GM12801 (cell line): ENCODE data around the gene ZYX.

Experiments
- TF ChIP-seq, protein P1 (sequence below): IDR thresholded peaks from one replicate; pipeline ENCODE4 v1.5.1; 2011; ENCODE audit warnings: control low read depth; ENCODE audit not compliant: insufficient read length; ENCODE audit errors: extremely low read depth

The ZYX gene

DNA sequence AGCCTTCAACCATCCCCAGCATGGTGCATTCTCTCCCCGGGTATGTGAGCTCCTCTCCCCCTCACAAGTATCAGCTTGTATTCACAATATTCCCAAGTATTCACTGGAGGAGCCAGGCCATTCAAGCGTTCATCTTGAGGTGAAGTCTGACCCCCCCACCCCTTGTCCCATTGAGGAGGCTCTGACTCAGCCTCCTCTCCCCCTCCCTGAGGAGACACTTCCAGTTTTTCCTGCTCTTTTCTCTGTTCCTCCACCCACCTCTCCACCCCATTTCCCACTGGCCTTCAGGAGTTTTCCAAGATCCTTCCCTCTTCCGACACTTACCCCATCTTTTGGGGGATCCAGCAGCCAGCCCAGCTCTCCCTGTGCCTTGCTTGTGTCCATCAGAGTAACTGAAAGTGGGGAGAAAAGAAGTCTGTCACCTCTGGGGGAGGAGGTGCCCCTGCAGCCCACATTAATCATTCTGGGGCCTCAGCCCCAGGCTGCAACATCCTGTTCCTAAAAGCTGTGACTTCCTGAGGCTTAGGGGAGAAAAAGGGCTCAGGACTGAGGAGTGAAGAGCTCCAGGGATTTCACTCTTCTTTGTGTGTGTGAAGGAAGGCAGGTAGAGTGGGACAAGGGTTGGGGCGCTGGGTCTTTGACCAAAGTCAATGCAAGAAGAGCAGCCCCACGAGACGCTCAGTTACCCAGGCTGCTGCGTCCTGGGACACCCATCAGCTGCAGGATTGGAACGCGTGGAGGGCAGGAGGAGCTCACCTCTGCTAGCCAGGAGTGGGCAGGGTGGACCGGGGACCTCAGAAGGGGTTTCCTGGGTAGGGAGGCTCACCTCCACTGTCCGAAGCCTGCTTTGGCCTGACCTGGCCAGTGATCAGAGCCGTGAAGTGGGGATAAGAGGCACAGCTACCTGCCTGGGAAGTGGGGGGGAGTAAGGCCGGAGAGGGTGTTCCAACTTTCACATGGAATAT is 26.4 kb downstream of the ZYX start:
- TF ChIP-seq, protein P1, sequence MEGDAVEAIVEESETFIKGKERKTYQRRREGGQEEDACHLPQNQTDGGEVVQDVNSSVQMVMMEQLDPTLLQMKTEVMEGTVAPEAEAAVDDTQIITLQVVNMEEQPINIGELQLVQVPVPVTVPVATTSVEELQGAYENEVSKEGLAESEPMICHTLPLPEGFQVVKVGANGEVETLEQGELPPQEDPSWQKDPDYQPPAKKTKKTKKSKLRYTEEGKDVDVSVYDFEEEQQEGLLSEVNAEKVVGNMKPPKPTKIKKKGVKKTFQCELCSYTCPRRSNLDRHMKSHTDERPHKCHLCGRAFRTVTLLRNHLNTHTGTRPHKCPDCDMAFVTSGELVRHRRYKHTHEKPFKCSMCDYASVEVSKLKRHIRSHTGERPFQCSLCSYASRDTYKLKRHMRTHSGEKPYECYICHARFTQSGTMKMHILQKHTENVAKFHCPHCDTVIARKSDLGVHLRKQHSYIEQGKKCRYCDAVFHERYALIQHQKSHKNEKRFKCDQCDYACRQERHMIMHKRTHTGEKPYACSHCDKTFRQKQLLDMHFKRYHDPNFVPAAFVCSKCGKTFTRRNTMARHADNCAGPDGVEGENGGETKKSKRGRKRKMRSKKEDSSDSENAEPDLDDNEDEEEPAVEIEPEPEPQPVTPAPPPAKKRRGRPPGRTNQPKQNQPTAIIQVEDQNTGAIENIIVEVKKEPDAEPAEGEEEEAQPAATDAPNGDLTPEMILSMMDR: no peak

DNA sequence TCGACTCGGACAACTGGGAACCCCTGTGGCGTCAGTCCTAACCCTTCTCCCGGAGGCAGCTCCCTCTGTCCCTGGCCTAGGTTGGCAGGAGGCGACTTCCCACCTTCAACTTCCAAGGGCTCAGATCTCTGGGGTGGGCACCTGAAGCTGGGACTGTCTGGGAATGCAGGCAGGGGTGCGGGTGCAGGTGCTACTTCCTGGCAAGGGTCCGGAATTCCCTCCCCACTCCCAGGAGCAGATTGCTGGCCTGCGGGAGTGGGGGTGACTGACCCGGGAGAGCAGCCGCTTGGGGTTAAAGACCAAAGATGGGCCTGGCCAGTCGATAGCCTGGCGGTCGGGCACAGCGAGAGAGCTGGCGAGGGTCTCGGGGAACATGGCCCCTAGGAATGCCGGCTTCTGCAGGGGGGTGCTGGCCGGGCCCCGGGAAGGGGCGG is 27.1 kb downstream of the ZYX start:
- TF ChIP-seq, protein P1: no peak

DNA sequence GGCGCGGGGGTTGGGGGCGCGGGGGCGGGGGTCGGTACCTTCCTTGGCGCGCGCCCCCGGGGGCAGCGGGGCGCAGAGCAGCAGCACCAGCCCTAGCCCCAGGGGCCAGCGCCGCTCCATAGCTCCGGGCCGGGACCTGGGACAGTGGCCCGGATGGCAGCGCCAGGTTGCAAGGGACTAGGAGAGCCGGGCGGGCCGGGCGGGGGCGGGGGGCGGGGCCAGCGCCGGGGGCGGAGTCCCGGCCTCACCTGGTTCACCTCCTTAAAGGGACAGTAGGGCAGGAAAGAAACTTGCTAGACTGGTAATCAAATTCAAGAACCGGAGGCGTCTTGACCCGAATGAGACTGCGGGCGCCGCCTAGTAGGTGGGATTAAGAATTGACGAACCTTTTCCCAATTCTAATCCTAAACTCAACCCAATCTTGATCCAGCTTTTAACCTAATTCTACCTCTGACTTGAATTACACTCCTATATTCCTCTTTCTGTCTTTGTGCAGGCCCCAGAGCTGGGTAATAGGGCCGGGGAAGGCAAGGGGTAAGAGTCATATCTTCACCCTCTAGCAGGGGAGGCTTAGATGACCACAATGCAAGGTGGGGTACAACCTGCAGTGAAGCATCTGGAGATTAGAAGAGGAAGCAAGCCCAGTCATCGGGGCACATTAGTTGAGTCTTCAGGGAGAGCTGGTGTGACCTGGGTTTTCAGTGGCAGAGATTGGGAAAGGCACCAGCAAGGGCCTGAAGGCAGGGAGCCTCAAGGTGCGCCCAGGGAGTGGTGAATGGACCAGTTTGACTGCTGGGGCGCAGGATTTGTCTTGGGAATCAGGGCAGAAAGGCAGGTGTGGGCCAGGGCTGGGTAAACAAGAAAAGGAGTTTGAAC is 27.8 kb downstream of the ZYX start, which contains the start of gene EPHA1:
EPHA1 (minus strand) TSS at position 171 of the 876 bp plus-strand sequence; CDS start at position 120, 51 bp downstream.
- TF ChIP-seq, protein P1: no peak

DNA sequence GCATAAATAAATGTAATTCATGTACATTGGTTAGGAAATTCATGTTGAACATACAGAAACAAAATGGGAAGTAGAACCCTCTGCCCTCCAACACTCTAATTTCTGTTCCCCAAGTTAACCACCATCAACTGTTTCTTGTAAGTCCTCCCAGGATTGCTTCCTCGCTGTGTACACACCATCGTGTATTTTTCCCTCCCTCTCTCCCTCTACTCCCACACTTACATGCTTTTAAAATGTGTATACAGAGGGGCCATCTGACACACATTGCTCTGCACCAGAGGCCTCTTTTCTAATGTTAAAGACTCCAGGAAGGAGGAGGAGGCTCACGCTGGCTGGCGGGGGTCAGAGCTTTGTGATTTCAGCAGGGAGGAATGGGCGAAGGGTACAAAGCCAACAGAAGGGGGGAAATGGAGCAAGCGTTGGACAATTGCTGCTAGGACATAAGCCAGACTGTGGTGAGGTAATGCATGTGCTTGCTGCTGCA is 29.4 kb downstream of the ZYX start:
- TF ChIP-seq, protein P1: no peak

DNA sequence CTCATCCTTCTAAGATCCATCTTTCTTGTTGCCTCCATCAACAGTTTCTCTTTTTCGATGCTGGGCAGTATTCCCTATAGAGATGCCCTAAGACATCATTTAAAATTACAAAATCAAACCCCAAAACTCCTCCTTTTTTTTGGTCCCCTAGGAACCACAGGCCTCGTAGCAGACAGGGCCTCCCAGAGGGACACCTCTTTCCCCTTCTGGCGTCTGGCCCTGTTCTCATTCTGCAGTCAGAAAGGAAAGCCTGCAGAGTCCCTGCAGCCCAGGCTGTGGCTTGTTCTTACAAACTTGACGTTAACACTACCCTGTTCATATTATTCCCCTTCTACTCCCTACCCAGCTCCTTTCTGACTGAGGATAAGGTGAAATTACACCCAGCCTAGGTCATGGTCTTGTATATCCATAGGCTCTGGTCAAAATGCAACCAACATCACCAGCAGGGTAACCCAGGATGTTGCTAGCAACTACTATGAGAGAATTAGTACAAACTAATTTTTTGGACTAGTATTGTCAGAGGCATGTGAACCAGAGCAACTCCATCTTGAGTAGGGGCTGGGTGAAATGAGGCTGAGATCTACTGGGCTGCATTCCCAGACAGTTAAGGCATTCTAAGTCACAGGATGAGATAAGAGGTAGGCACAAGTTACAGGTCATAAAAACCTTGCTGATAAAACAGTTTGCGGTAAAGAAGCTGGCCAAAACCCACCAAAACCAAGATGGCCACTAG is 31.0 kb downstream of the ZYX start:
- TF ChIP-seq, protein P1: no peak

DNA sequence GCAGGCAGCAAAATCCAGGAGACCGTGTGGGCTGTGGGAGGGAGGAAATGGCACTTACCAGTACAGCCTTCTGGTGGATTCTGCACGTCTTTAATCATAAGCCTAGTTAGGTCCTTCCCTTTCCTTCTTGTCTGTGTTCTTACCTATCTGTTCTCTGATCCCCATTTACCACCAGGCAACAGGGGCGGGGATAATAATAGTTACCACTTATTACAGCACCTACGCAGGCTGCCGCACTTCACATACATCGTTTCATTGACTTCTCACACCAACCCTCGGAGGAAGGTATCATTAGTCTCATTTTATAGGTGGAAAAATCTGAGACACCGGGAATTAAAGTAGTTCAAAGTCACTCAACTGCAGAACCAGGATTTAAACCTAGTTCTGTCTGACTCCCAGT is 32.0 kb downstream of the ZYX start:
- TF ChIP-seq, protein P1: no peak
